ENCODE data around the gene LRRC43.

Gene LRRC43

GRCh38 chr12:122155705-122156104 is 27.2 kb upstream of the LRRC43 start:
- DNase-seq (ENCODE audit: low spot score), result no peak
- Histone ChIP-seq H3K4me3 (no peak overlapping the region), H3K27ac (no peak overlapping the region)
- no peak for TF ChIP-seq CTCF (IDR thresholded peaks at IDR 0.05)

GRCh38 chr12:122158700-122159285 is 24.1 kb upstream of the LRRC43 start:
- no peak for TF ChIP-seq CTCF (IDR thresholded peaks at IDR 0.05)
- H3K4me3 ChIP-seq, result no peak overlapping the region
- no peak overlapping the region for H3K27ac ChIP-seq
- no peak for DNase-seq (ENCODE audit: low spot score)

- H3K27ac ChIP-seq, result no peak overlapping the region
- DNase-seq (ENCODE audit: low spot score), result no peak
- no peak for TF ChIP-seq CTCF (IDR thresholded peaks at IDR 0.05)
- H3K4me3 ChIP-seq, result no peak overlapping the region
These were observed 23.0 kb upstream of the LRRC43 start for GRCh38 chr12:122159882-122160281.

- Histone ChIP-seq H3K4me3 (no peak overlapping the region), H3K27ac (no peak overlapping the region)
- no peak for TF ChIP-seq CTCF (IDR thresholded peaks at IDR 0.05)
- no peak for DNase-seq (ENCODE audit: low spot score)
These were observed 22.2 kb upstream of the LRRC43 start for GRCh38 chr12:122160761-122161160.

- no peak overlapping the region for H3K27ac ChIP-seq
- no peak for DNase-seq (ENCODE audit: low spot score)
- no peak overlapping the region for H3K4me3 ChIP-seq
- no peak for TF ChIP-seq CTCF (IDR thresholded peaks at IDR 0.05)
These were observed 21.2 kb upstream of the LRRC43 start for GRCh38 chr12:122161682-122162081.

GRCh38 chr12:122162976-122163375 is 19.9 kb upstream of the LRRC43 start:
- DNase-seq (ENCODE audit: low spot score), result no peak
- H3K27ac ChIP-seq, result no peak overlapping the region
- no peak overlapping the region for H3K4me3 ChIP-seq
- no peak for TF ChIP-seq CTCF (IDR thresholded peaks at IDR 0.05)

GRCh38 chr12:122166422-122167349 is 16.2 kb upstream of the LRRC43 start:
- Histone ChIP-seq H3K27ac (no peak overlapping the region), H3K4me3 (no peak overlapping the region)
- DNase-seq (ENCODE audit: low spot score), result no peak
- no peak for TF ChIP-seq CTCF (IDR thresholded peaks at IDR 0.05)
